Epithelial cell of proximal tubule (primary cell): ENCODE measurements around the gene CX3CL1. TPM values are rescaled to one million over a fixed set of nuclear protein-coding genes. Genes with fewer than 3 reads are reported as not detected.

Experiments used
- DNase-seq: peaks from one replicate; pipeline ENCODE4 v3.0.0-alpha.2; 2011; ENCODE audit warnings: low read depth
- H3K4me3 ChIP-seq: 2 replicates; pipeline ENCODE4 v1.5.1; 2011; ENCODE audit warnings: low read depth, mild to moderate bottlenecking, low read length
- CTCF ChIP-seq: conservative IDR thresholded peaks from 2 replicates; pipeline ENCODE4 v1.5.1; 2012; ENCODE audit warnings: low read depth, mild to moderate bottlenecking, low read length
- total RNA-seq: library from RNA; depleted of rRNA; stranded (reverse); fragments of >200 nt; gene quantifications from 2 replicates; pipeline ENCODE4 v1.2.3, GENCODE V29; 2015

Gene CX3CL1
- total RNA-seq, 1 donor from 2014 or later, result 13.5 TPM

- no peak for TF ChIP-seq CTCF
- no peak for DNase-seq
Observed at GRCh38 chr16:57347858-57348257, 24.4 kb upstream of the CX3CL1 start.

DNA sequence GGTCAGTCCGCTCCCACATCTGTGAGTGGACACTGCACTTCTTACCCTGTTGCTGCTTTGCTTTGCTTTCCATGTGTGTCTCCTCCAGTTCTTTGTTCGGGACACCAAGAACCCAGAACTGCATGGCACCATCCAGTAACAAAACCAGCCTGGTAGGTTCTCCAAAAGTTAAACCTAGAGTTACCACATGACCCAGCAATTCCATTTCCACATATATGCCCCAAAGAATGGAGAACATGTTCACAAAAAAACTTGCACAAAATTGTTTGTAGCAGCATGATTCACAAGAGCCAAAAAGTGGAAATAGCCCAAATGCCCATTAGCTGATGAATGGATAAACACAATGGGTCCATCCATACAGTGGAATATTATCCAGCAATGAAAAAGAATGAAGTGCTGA is 24.0 kb upstream of the CX3CL1 start:
- no peak overlapping the region for H3K4me3 ChIP-seq
- no peak for TF ChIP-seq CTCF
- DNase-seq, result no peak

More at GRCh38 chr16:57347858-57348257, 24.4 kb upstream of the CX3CL1 start:
- H3K4me3 ChIP-seq, result no peak overlapping the region

- H3K4me3 ChIP-seq, result no peak overlapping the region
- DNase-seq, result no peak
- TF ChIP-seq CTCF, result no peak
Observed at GRCh38 chr16:57349212-57350031, 22.9 kb upstream of the CX3CL1 start.

DNA sequence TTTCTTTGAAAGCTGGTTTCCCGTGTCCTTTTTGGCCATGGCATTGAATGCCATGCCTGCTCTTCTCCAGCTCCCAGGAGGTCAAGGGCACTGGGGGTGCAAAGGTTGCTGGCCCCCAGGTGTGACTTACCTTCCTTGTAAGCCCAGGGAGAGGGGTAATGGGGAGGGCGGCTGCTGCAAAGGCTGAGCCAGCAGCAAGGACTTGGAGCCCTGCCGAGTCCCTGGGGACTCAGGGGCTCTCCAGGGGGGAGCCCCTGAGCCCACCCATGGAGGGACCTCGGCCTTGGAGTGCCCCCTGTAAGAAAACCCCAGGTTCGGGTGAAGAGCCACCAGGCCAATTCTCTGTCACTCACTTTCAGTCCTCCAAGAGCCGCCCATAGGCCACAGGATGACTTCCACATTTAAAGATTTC is 19.6 kb upstream of the CX3CL1 start:
- no peak for DNase-seq
- no peak for TF ChIP-seq CTCF
- no peak overlapping the region for H3K4me3 ChIP-seq

- no peak for TF ChIP-seq CTCF
- DNase-seq, result no peak
Observed at GRCh38 chr16:57354311-57354710, 18.0 kb upstream of the CX3CL1 start.

DNA sequence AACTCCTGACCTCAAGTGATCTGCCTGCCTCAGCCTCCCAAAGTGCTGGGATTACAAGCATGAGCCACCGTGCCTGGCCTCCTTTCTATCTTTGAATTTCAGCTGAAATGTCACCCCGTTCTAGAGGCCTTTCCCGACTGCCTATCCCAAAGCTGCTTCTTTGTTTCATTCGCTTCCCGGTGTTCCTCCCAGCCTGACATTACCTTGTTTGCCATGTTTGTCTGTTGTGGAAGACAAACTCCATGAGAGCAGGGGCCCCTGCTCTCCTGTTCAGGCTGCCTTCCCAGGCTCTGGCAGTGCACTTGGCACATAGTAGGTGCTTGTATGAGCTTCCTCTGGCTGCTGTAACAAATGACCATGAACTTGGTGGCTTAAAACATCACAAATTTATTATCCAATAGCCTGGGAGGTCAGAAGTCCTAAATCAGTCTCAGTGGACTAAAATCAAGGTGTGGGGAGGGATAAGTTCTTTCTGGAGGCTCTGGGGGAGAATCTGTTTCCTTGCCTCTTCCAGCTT is 16.3 kb upstream of the CX3CL1 start:
- no peak for TF ChIP-seq CTCF
- DNase-seq, result no peak
- no peak overlapping the region for H3K4me3 ChIP-seq

More at GRCh38 chr16:57354311-57354710, 18.0 kb upstream of the CX3CL1 start:
- H3K4me3 ChIP-seq, result no peak overlapping the region

- TF ChIP-seq CTCF, result no peak
- no peak for DNase-seq
- no peak overlapping the region for H3K4me3 ChIP-seq
Observed at GRCh38 chr16:57356547-57356946, 15.7 kb upstream of the CX3CL1 start.
